Measurements from ENCODE around the gene KLRK1.
"Not testable (repeated sequence)": the region's sequence is repeated elsewhere in the genome, so short reads cannot be mapped to it uniquely, and the experiment has no call there.

Gene KLRK1

GRCh38 chr12:10362828-10363657, 26.8 kb downstream of the KLRK1 start:
- DNase-seq = no peak

DNA sequence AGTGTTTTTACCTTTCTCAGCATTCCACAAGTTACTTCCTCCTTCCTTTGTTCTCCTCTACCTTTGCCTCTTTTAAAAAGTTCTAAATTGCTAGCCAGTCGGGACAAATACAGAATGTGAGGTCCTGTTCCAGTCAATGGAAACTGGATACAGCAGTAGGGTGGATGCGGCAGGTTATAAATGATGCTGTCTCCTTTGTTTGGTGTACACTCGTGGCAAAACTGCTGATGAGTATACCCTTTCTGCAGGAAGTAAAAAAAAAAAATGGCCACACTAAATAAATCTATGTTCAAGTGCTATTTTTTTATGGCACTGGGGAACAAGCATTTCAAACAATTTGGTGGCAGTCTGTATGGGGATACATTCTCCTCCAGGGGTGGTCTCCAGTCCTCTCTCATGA, 27.5 kb downstream of the KLRK1 start:
- no peak for DNase-seq

DNA sequence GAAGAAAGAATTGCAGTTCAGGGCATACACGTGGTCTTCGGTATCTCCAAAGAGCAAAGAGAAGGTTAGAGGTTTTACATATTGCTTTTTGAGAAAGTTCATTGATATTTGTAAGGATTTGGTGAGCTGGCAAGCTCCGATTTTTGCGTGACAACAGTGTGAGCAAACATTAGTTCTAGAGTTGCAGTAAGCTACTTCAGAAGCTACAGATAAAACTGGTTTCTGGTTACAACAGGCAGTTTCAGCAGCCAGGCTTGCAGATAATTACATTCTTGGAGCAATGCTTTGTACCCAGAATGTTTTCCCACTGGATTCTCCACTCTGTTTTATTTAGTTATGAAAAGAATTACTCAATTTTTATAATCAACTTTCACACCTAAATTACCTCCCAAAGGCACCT, 28.2 kb downstream of the KLRK1 start:
- DNase-seq = no peak

DNA sequence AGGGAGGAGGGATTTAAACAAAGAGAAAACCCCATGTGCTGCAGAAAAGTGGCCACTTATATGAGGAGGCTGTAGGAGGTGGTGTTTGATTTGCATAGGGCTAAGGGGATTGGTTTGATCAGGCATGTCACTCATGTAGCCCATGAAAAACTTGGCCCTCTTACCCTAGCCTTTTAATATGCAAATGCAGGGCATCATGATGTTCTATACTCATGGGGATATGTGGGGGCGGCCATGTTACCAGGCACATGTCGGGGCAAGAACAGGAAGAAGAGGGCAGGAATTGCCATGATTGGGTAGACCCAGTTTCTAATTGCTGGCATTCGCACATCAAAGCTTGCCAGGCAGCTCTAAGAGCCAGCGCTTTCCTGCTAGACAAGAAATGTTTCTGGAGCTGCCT, 28.8 kb downstream of the KLRK1 start:
- DNase-seq = peak; percentile 38 to 60

GRCh38 chr12:10358969-10359368, 30.9 kb downstream of the KLRK1 start:
- no peak for DNase-seq

GRCh38 chr12:10358131-10358530, 31.7 kb downstream of the KLRK1 start:
- no peak for DNase-seq

DNA sequence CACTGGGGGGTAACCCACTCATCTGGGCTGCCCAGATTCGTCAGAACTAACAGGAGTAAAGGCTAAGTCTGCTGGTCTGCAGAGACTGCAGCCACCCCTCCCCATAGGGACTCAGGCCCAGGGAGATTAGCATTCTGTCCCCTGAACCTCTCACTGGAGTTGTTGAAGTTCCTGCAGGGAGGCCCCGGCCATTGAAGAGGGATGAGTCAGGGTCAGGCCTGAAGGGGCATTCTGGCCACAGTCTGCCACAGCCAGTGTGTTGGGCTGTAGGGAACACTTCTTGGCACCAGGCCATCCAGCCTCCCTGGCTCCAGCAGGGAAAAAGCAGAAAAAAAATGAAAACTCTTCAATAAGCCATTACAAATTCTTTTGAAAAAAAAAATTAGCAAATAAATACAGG, 35.3 kb downstream of the KLRK1 start:
- no peak for DNase-seq

DNA sequence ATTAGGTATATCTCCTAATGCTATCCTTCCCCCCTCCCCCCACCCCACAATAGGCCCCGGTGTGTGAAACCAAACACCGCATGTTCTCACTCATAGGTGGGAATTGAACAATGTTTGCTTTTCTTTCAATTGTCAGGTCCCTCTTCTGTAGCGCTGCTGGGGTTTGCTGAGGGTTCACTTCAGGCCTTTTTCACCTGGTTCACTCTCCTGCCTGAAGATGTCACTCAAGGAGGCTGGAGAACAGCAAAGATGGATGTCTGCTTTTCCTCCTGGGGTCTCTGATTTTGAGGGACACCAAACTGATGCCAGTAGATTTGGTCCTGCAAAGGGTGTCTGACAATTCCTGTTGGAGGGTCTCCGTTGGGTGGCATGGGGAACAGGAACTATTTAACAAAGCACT, 35.8 kb downstream of the KLRK1 start:
- DNase-seq = no peak

GRCh38 chr12:10351457-10351856, 38.4 kb downstream of the KLRK1 start:
- not testable (repeated sequence) for DNase-seq

DNA sequence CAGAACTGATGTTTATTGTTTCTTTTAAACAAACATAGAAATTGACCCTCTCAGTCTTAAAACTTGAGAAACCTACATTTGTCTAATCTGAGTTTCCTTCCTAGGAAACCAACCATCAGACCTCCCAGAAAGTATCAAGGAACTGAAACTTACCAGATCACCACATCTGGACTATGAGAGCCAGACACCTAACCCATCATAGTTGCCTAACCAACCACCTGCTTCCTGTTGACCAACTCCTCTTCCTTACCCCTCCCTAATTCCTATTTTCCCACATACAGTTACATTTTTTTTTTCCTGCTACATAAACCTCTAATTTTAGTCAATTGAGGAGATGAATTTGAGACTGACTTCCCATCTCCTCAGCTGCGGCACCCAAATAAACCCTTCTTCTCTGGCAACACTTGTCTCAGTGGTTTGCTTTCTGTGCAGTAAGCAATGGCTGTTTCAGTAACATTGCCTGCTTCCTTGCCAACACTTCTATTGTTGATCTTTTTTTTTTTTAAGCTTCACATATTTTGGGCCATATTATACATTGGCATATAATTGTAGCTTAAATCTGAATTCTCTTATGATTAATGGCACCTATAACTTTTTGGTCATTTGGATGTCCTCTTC, 47.8 kb downstream of the KLRK1 start:
- DNase-seq = no peak

- DNase-seq = not testable (repeated sequence)
Observed at GRCh38 chr12:10340946-10341345, 48.9 kb downstream of the KLRK1 start.

- DNase-seq = no peak
Observed at GRCh38 chr12:10339053-10339840, 50.6 kb downstream of the KLRK1 start.

DNA sequence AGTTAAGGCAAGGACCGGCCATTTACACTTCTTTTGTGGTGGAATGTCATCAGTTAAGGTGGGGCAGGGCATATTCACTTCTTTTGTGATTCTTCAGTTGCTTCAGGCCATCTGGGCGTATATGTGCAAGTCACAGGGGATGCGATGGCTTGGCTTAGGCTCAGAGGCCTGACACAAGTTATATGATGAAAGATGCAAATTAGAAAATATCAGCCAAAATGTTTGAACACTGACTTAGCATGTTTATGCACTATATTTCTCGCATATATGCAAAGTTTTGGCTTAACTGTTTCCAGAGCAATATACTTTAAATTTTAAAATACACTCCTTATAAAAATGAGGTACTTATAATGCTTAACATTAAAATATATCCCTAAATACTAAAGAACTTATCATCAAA, 51.4 kb downstream of the KLRK1 start:
- DNase-seq = not testable (repeated sequence)

GRCh38 chr12:10336196-10336595, 53.6 kb downstream of the KLRK1 start:
- not testable (repeated sequence) for DNase-seq

DNA sequence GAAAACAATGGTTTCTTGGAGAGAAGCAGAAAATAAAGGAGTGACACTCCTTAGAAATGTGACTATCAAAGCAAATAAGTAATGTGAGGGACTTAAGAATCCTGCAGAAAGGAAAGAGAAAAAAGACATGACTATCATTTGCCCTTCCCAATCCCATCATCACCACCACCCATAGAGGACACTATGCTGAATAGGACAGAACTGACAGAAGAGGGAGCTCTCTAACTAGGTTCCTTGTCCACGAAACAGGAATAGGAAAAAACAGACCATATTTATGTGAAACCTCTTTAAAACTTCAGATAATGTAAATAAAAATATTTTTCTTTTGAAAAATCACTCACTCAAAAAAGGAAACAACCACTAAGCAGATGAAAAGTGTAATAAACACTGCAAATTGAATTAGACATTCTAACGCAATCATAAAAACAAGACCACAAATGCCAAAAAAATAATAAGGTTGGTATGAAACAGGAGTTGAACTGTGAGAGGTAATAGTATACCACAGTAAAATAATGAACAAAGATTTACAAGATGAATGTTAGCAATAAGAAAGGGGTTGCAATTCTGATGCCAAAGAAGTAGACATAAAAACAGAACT, 58.1 kb downstream of the KLRK1 start:
- DNase-seq = peak in 1 of 2 donors; percentile 80

- DNase-seq = not testable (repeated sequence)
Observed at GRCh38 chr12:10328691-10329090, 61.1 kb downstream of the KLRK1 start.

Data from hippocampal formation (tissue), 2 donors.